ENCODE results near the gene FOSL1. TPM values are rescaled to one million over a fixed set of nuclear protein-coding genes. Genes with fewer than 3 reads are reported as not detected.

The FOSL1 gene
- total and polyA plus RNA-seq, 4 donors = 0.20 to 0.41 (median 0.36) TPM; not detected in 1

GRCh38 chr11:65915821-65916251 is 15.6 kb upstream of the FOSL1 start:
- WGBS (ENCODE audit: insufficient coverage) = 65% methylated on average over 11 of the region's 13 CpGs
- peaks cover 57% of the 10 kb centered on the region for H3K4me1 ChIP-seq (ENCODE audit: control insufficient read depth, insufficient read depth, low read length)

DNA sequence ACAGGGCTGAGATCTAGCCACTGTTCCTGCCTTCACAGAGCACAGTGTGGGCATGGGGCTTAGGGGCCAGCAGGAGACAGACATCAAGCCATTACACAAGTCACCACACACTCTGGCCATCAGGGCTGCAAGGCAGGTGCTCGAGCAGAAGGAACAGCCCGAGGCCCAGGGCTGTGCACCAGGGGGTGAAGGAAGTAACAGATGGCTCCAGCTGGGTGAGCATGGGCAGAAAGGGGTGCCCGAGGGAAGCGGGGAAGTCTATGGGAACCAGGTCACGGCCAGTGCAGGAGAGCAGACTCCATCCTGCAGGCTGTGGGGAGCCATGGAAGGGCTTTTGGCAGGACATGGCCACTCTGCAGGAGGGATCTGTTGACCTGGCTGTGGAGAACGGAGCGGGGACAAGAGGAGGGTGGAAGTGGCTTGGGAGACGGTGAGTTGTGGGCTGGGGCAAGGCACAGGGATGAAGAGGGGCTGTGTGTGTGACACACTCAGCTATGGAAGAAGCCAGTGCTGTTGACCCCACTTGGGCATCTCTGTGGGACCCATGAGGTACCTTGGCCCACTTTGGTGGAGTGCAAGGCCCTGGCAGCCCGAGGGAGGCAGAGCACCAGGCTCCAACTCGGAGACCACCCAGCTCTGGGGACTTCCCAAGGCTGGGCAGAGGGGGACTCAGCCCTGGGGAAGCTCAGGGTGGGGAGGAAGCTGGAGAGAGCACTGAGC is 15.1 kb upstream of the FOSL1 start:
- Histone ChIP-seq H3K4me1 (ENCODE audit: control insufficient read depth, insufficient read depth, low read length) (peaks cover 51% of the 10 kb centered on the region), H3K4me3 (ENCODE audit: low read depth, low read length) (no peak overlapping the region), H3K27ac (ENCODE audit: low read depth, low read length) (no peak overlapping the region), H3K9me3 (ENCODE audit: control insufficient read depth, insufficient read depth, low read length) (no peaks in the 10 kb centered on the region), H3K27me3 (ENCODE audit: control insufficient read depth, insufficient read depth, low read length) (no peaks in the 10 kb centered on the region), H3K36me3 (ENCODE audit: control insufficient read depth, insufficient read depth, low read length) (peaks cover 20% of the 10 kb centered on the region)
- 70% methylated on average over 10 of the region's 10 CpGs for WGBS (ENCODE audit: insufficient coverage)
- no peak for DNase-seq (ENCODE audit: low read depth in 4 of 6, low spot score in 6 of 6)

More at GRCh38 chr11:65915821-65916251, 15.6 kb upstream of the FOSL1 start:
- Histone ChIP-seq H3K9me3 (ENCODE audit: control insufficient read depth, insufficient read depth, low read length) (no peaks in the 10 kb centered on the region), H3K27ac (ENCODE audit: low read depth, low read length) (no peak overlapping the region), H3K36me3 (ENCODE audit: control insufficient read depth, insufficient read depth, low read length) (peaks cover 26% of the 10 kb centered on the region), H3K4me3 (ENCODE audit: low read depth, low read length) (no peak overlapping the region), H3K27me3 (ENCODE audit: control insufficient read depth, insufficient read depth, low read length) (no peaks in the 10 kb centered on the region)
- DNase-seq (ENCODE audit: low read depth in 4 of 6, low spot score in 6 of 6) = no peak

GRCh38 chr11:65912845-65913244 is 12.7 kb upstream of the FOSL1 start:
- peaks cover 3% of the 10 kb centered on the region for H3K27me3 ChIP-seq (ENCODE audit: control insufficient read depth, insufficient read depth, low read length)
- H3K9me3 ChIP-seq (ENCODE audit: control insufficient read depth, insufficient read depth, low read length) = no peaks in the 10 kb centered on the region
- DNase-seq (ENCODE audit: low read depth in 4 of 6, low spot score in 6 of 6) = no peak
- H3K4me3 ChIP-seq (ENCODE audit: low read depth, low read length) = no peak overlapping the region
- peaks cover 38% of the 10 kb centered on the region for H3K4me1 ChIP-seq (ENCODE audit: control insufficient read depth, insufficient read depth, low read length)
- H3K27ac ChIP-seq (ENCODE audit: low read depth, low read length) = no peak overlapping the region
- peaks cover 17% of the 10 kb centered on the region for H3K36me3 ChIP-seq (ENCODE audit: control insufficient read depth, insufficient read depth, low read length)
- WGBS (ENCODE audit: insufficient coverage) = 82% methylated on average over 3 of the region's 4 CpGs

GRCh38 chr11:65911682-65912568 is 11.7 kb upstream of the FOSL1 start:
- H3K4me3 ChIP-seq (ENCODE audit: low read depth, low read length) = no peak overlapping the region
- H3K27ac ChIP-seq (ENCODE audit: low read depth, low read length) = no peak overlapping the region
- peaks cover 9% of the 10 kb centered on the region for H3K36me3 ChIP-seq (ENCODE audit: control insufficient read depth, insufficient read depth, low read length)
- peaks cover 29% of the 10 kb centered on the region for H3K4me1 ChIP-seq (ENCODE audit: control insufficient read depth, insufficient read depth, low read length)
- peaks cover 7% of the 10 kb centered on the region for H3K27me3 ChIP-seq (ENCODE audit: control insufficient read depth, insufficient read depth, low read length)
- H3K9me3 ChIP-seq (ENCODE audit: control insufficient read depth, insufficient read depth, low read length) = no peaks in the 10 kb centered on the region
- DNase-seq (ENCODE audit: low read depth in 4 of 6, low spot score in 6 of 6) = peak in 2 of 6 donors; percentile 19 to 69
- WGBS (ENCODE audit: insufficient coverage) = 28% methylated on average over 13 of the region's 14 CpGs

GRCh38 chr11:65907878-65908277 is 7.7 kb upstream of the FOSL1 start:
- Histone ChIP-seq H3K27me3 (ENCODE audit: control insufficient read depth, insufficient read depth, low read length) (peaks cover 14% of the 10 kb centered on the region), H3K36me3 (ENCODE audit: control insufficient read depth, insufficient read depth, low read length) (no peaks in the 10 kb centered on the region), H3K4me1 (ENCODE audit: control insufficient read depth, insufficient read depth, low read length) (peaks cover 11% of the 10 kb centered on the region), H3K4me3 (ENCODE audit: low read depth, low read length) (no peak overlapping the region), H3K9me3 (ENCODE audit: control insufficient read depth, insufficient read depth, low read length) (no peaks in the 10 kb centered on the region), H3K27ac (ENCODE audit: low read depth, low read length) (no peak overlapping the region)
- WGBS (ENCODE audit: insufficient coverage) = 89% methylated on average over 5 of the region's 6 CpGs
- no peak for DNase-seq (ENCODE audit: low read depth in 4 of 6, low spot score in 6 of 6)

DNA sequence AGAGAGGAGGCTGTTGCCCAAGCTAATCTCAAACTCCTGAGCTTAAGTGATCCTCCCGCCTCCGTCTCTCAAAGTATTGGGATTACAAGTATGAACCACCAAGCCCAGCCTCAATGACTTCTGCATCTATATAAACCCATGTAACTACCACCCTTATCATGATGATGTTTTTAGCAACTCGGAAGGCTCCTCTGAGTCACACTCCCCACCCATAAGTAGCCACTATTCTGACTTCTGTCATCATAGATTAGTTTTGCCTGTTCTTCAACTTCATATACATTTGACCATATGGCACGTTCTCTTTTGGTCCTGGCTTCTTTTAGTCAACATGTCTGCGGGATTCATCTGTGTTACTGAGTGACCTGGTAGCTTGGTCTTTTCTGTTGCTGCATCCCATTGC is 6.4 kb upstream of the FOSL1 start:
- 92% methylated on average over 4 of the region's 5 CpGs for WGBS (ENCODE audit: insufficient coverage)
- Histone ChIP-seq H3K27me3 (ENCODE audit: control insufficient read depth, insufficient read depth, low read length) (peaks cover 21% of the 10 kb centered on the region), H3K4me1 (ENCODE audit: control insufficient read depth, insufficient read depth, low read length) (peaks cover 5% of the 10 kb centered on the region), H3K9me3 (ENCODE audit: control insufficient read depth, insufficient read depth, low read length) (no peaks in the 10 kb centered on the region), H3K27ac (ENCODE audit: low read depth, low read length) (no peak overlapping the region), H3K4me3 (ENCODE audit: low read depth, low read length) (no peak overlapping the region), H3K36me3 (ENCODE audit: control insufficient read depth, insufficient read depth, low read length) (no peaks in the 10 kb centered on the region)
- no peak for DNase-seq (ENCODE audit: low read depth in 4 of 6, low spot score in 6 of 6)

DNA sequence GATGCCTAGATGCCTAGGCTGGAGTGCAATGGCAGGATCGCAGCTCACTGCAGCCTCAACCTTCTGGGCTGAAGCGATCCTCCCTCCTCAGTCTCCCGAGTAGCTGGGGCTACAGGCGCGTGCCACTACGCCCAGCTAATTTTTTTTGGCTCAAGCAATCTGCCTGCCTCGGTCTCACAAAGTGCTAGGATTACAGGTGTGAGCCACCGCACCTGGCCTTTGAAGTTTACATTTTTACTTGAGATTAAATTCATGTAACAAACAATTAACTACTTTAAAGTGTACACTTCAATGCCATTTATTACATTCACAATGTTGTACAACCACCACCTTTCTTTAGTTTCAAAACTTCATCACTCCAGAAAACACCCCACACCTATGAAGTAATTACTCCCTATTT is 3.5 kb upstream of the FOSL1 start:
- no peaks in the 10 kb centered on the region for H3K9me3 ChIP-seq (ENCODE audit: control insufficient read depth, insufficient read depth, low read length)
- 75% methylated on average over 8 of the region's 8 CpGs for WGBS (ENCODE audit: insufficient coverage)
- H3K4me3 ChIP-seq (ENCODE audit: low read depth, low read length) = no peak overlapping the region
- peaks cover 50% of the 10 kb centered on the region for H3K27me3 ChIP-seq (ENCODE audit: control insufficient read depth, insufficient read depth, low read length)
- no peaks in the 10 kb centered on the region for H3K36me3 ChIP-seq (ENCODE audit: control insufficient read depth, insufficient read depth, low read length)
- DNase-seq (ENCODE audit: low read depth in 4 of 6, low spot score in 6 of 6) = no peak
- H3K27ac ChIP-seq (ENCODE audit: low read depth, low read length) = no peak overlapping the region
- H3K4me1 ChIP-seq (ENCODE audit: control insufficient read depth, insufficient read depth, low read length) = peaks cover 18% of the 10 kb centered on the region

- no peaks in the 10 kb centered on the region for H3K36me3 ChIP-seq (ENCODE audit: control insufficient read depth, insufficient read depth, low read length)
- peaks cover 55% of the 10 kb centered on the region for H3K27me3 ChIP-seq (ENCODE audit: control insufficient read depth, insufficient read depth, low read length)
- H3K4me1 ChIP-seq (ENCODE audit: control insufficient read depth, insufficient read depth, low read length) = peaks cover 18% of the 10 kb centered on the region
- no peak overlapping the region for H3K27ac ChIP-seq (ENCODE audit: low read depth, low read length)
- H3K9me3 ChIP-seq (ENCODE audit: control insufficient read depth, insufficient read depth, low read length) = no peaks in the 10 kb centered on the region
- no peak for DNase-seq (ENCODE audit: low read depth in 4 of 6, low spot score in 6 of 6)
- H3K4me3 ChIP-seq (ENCODE audit: low read depth, low read length) = no peak overlapping the region
- WGBS (ENCODE audit: insufficient coverage) = 11% methylated on average over 4 of the region's 5 CpGs
These were observed 2.9 kb upstream of the FOSL1 start for GRCh38 chr11:65903068-65903481.

GRCh38 chr11:65900899-65901180 is 652 bp upstream of the FOSL1 start:
- no CpG with 5 or more reads among the region's 11 CpGs for WGBS (ENCODE audit: insufficient coverage)
- no peak overlapping the region for H3K27ac ChIP-seq (ENCODE audit: low read depth, low read length)
- H3K4me3 ChIP-seq (ENCODE audit: low read depth, low read length) = peak overlapping the region; percentile 18

More at GRCh38 chr11:65900899-65901180, 652 bp upstream of the FOSL1 start:
- Histone ChIP-seq H3K4me1 (ENCODE audit: control insufficient read depth, insufficient read depth, low read length) (peaks cover 18% of the 10 kb centered on the region), H3K27me3 (ENCODE audit: control insufficient read depth, insufficient read depth, low read length) (peaks cover 68% of the 10 kb centered on the region), H3K9me3 (ENCODE audit: control insufficient read depth, insufficient read depth, low read length) (no peaks in the 10 kb centered on the region), H3K36me3 (ENCODE audit: control insufficient read depth, insufficient read depth, low read length) (no peaks in the 10 kb centered on the region)
- no peak for DNase-seq (ENCODE audit: low read depth in 4 of 6, low spot score in 6 of 6)

Data from spinal cord (tissue), 10 donors.